ENCODE data around the gene AIPL1.

DNA sequence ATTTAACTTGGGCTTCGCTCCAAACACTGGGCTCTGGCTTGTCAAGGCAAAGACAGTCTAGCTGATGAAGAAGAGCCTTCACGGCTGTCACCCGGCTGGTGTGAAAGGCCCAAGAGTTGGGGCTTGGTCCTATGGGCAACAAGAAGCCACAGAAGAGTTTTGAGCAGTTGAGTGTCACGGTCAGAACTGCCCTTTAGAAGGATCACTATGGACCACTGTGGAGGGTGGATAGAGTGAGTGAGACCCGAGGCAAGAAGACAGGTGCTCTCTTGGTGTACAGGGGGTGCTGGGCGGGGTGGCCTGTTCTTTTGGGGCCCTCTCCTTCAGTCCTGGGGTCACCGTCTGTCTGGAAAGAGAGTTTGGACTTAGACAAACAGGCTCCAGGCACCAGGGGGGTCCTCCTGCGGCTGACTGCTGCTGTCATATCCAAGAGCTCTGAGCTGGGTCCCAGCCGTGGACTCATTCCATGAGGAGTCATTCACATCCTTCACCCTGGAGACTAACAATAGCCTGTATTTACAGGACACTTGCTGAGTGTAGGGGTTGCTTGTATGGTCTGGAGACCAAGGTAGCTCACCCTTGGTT, 11.7 kb upstream of the AIPL1 start:
- TF ChIP-seq, protein P1, sequence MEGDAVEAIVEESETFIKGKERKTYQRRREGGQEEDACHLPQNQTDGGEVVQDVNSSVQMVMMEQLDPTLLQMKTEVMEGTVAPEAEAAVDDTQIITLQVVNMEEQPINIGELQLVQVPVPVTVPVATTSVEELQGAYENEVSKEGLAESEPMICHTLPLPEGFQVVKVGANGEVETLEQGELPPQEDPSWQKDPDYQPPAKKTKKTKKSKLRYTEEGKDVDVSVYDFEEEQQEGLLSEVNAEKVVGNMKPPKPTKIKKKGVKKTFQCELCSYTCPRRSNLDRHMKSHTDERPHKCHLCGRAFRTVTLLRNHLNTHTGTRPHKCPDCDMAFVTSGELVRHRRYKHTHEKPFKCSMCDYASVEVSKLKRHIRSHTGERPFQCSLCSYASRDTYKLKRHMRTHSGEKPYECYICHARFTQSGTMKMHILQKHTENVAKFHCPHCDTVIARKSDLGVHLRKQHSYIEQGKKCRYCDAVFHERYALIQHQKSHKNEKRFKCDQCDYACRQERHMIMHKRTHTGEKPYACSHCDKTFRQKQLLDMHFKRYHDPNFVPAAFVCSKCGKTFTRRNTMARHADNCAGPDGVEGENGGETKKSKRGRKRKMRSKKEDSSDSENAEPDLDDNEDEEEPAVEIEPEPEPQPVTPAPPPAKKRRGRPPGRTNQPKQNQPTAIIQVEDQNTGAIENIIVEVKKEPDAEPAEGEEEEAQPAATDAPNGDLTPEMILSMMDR (IDR thresholded peaks at IDR 0.05), result no peak
- no peak for TF ChIP-seq POLR2AphosphoS5 (IDR thresholded peaks at IDR 0.05; ENCODE audit: low read depth, low read length)
